Measurements from ENCODE around the gene NDNF. TPM values are rescaled to one million over a fixed set of nuclear protein-coding genes. Genes with fewer than 3 reads are reported as not detected.

Gene NDNF
- total and polyA plus RNA-seq, 2 donors (not counting 1 experiment from before 2014, with no cell fraction given): not detected

DNA sequence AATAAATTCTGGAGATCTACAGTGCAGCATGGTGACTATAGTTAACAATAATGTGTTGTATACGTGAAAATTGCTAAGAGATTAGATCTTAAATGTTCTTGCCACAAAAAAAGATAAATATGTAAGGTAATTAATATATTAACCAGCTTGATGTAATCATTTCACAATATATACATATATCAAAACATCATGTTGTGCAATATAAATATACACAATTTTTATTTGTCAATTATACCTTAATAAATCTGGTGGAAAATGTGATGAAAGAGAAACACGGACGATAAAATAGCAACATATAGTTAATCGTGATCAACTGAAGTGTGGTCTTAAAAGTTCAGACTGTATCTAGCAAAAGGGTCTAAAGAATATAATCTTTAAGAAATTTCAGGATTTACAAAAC is 16.5 kb upstream of the NDNF start:
- H3K79me2 ChIP-seq (ENCODE audit: control insufficient read depth, insufficient read depth, low read length): no peaks in the 10 kb centered on the region
- ChIA-PET POLR2A (no interaction called here), CTCF (no interaction called here)
- no peak overlapping the region for H3K4me2 ChIP-seq (replicated peaks; ENCODE audit: low read depth, low read length, poor library complexity, severe bottlenecking)
- no peaks in the 10 kb centered on the region for H3K4me1 ChIP-seq (ENCODE audit: control insufficient read depth in 2 of 2, insufficient read depth in 2 of 2, low read length in 2 of 2)
- no peaks in the 10 kb centered on the region for H3K4me1 Mint-ChIP-seq
- no peak for DNase-seq
- ATAC-seq (ENCODE audit: low read depth): no peak
- no peak overlapping the region for H3K4me3 ChIP-seq (ENCODE audit: control extremely low read depth in 1 of 5, extremely low read depth in 1 of 5, insufficient read depth in 1 of 5, low read depth in 2 of 5, low read length in 4 of 5)
- no peak overlapping the region for H2AFZ ChIP-seq (ENCODE audit: insufficient read depth, low read depth, low read length, poor library complexity, severe bottlenecking)
- no peaks in the 10 kb centered on the region for H3K9me3 Mint-ChIP-seq (ENCODE audit: insufficient read depth)
- no peaks in the 10 kb centered on the region for H3K27me3 ChIP-seq (replicated peaks in 1 of 4; ENCODE audit: control extremely low read depth in 1 of 4, control insufficient read depth in 3 of 4, insufficient read depth in 4 of 4, low read length in 3 of 4)
- no peaks in the 10 kb centered on the region for H3K36me3 ChIP-seq (replicated peaks in 1 of 2; ENCODE audit: control extremely low read depth in 1 of 2, control insufficient read depth in 1 of 2, extremely low read depth in 1 of 2, insufficient read depth in 2 of 2, low read length in 1 of 2)
- no peaks in the 10 kb centered on the region for H3K9me3 ChIP-seq (ENCODE audit: control extremely low read depth in 1 of 3, control insufficient read depth in 2 of 3, insufficient read depth in 1 of 3, low read length in 2 of 3)
- H3K4me3 Mint-ChIP-seq: no peak overlapping the region
- intact Hi-C loops (cut with micrococcal nuclease): no loop called here
- H4K20me1 ChIP-seq (ENCODE audit: control insufficient read depth, insufficient read depth, low read length, poor library complexity, severe bottlenecking): no peaks in the 10 kb centered on the region
- TF ChIP-seq CTCF (IDR thresholded peaks at IDR 0.05) (no peak), EZH2 (IDR thresholded peaks at IDR 0.05; ENCODE audit: borderline replicate concordance, insufficient read depth, low read depth, low read length, poor library complexity, severe bottlenecking) (no peak)
- no peak overlapping the region for H3K27ac Mint-ChIP-seq
- no peak overlapping the region for H3K9ac ChIP-seq (ENCODE audit: low read length)
- no CpG with 5 or more reads among the region's 4 CpGs for WGBS (ENCODE audit: insufficient coverage)
- no peaks in the 10 kb centered on the region for H3K27me3 Mint-ChIP-seq
- H3K27ac ChIP-seq (ENCODE audit: low read length in 2 of 2): no peak overlapping the region

- no peak for DNase-seq
- no peak overlapping the region for H3K27ac ChIP-seq (ENCODE audit: low read length in 2 of 2)
- no peaks in the 10 kb centered on the region for H3K9me3 ChIP-seq (ENCODE audit: control extremely low read depth in 1 of 3, control insufficient read depth in 2 of 3, insufficient read depth in 1 of 3, low read length in 2 of 3)
- no peaks in the 10 kb centered on the region for H3K79me2 ChIP-seq (ENCODE audit: control insufficient read depth, insufficient read depth, low read length)
- peaks cover 0 to 14% (median 8%) of the 10 kb centered on the region in 4 experiments for H3K27me3 ChIP-seq (replicated peaks in 1 of 4; ENCODE audit: control extremely low read depth in 1 of 4, control insufficient read depth in 3 of 4, insufficient read depth in 4 of 4, low read length in 3 of 4)
- no peak overlapping the region for H3K4me3 ChIP-seq (ENCODE audit: control extremely low read depth in 1 of 5, extremely low read depth in 1 of 5, insufficient read depth in 1 of 5, low read depth in 2 of 5, low read length in 4 of 5)
- H4K20me1 ChIP-seq (ENCODE audit: control insufficient read depth, insufficient read depth, low read length, poor library complexity, severe bottlenecking): no peaks in the 10 kb centered on the region
- 75% methylated on average over 1 of the region's 1 CpG for WGBS (ENCODE audit: insufficient coverage)
- intact Hi-C loops (cut with micrococcal nuclease): no loop called here
- Mint-ChIP-seq H3K27me3 (peaks cover 32% of the 10 kb centered on the region), H3K27ac (no peak overlapping the region), H3K4me3 (no peak overlapping the region), H3K4me1 (no peaks in the 10 kb centered on the region), H3K9me3 (ENCODE audit: insufficient read depth) (peaks cover 2% of the 10 kb centered on the region)
- TF ChIP-seq EZH2 (IDR thresholded peaks at IDR 0.05; ENCODE audit: borderline replicate concordance, insufficient read depth, low read depth, low read length, poor library complexity, severe bottlenecking) (no peak), CTCF (IDR thresholded peaks at IDR 0.05) (no peak)
- H2AFZ ChIP-seq (ENCODE audit: insufficient read depth, low read depth, low read length, poor library complexity, severe bottlenecking): no peak overlapping the region
- CTCF ChIA-PET: no interaction called here
- H3K9ac ChIP-seq (ENCODE audit: low read length): no peak overlapping the region
- POLR2A ChIA-PET: no interaction called here
- no peaks in the 10 kb centered on the region for H3K4me1 ChIP-seq (ENCODE audit: control insufficient read depth in 2 of 2, insufficient read depth in 2 of 2, low read length in 2 of 2)
- no peak for ATAC-seq (ENCODE audit: low read depth)
- H3K4me2 ChIP-seq (replicated peaks; ENCODE audit: low read depth, low read length, poor library complexity, severe bottlenecking): no peak overlapping the region
- H3K36me3 ChIP-seq (replicated peaks in 1 of 2; ENCODE audit: control extremely low read depth in 1 of 2, control insufficient read depth in 1 of 2, extremely low read depth in 1 of 2, insufficient read depth in 2 of 2, low read length in 1 of 2): no peaks in the 10 kb centered on the region
Observed at GRCh38 chr4:121079376-121079775, 7.0 kb upstream of the NDNF start.
